B cell (primary cell): ENCODE results near the gene SERTAD3. TPM values are rescaled to one million over a fixed set of nuclear protein-coding genes. Genes with fewer than 3 reads are reported as not detected.

Experiments used
- ATAC-seq: fragments of 200-7000 bp; cut with Tn5 transposase; one replicate; pipeline ENCODE4 v1.10.0; 2021; ENCODE audit warnings: low read depth, mild to moderate bottlenecking, moderate number of reproducible peaks, moderate library complexity
- CTCF ChIA-PET: fragments of 350-600 bp; sonication (Branson Sonifier 250); formaldehyde crosslinking; loops from one replicate; lab custom pipeline; 2021; ENCODE audit warnings: antibody characterized with exemption, inconsistent platforms; lab: Charles Lee
- POLR2A ChIA-PET: fragments of 350-600 bp; sonication (Branson Sonifier 250); formaldehyde crosslinking; loops from one replicate; lab custom pipeline; 2021; ENCODE audit warnings: antibody characterized with exemption; lab: Charles Lee
- DNase-seq: peaks from one replicate; pipeline ENCODE4 v3.0.0; 2013
- H2AFZ ChIP-seq: 2 replicates; pipeline ENCODE4 v1.6.1; 2012; ENCODE audit warnings: mild to moderate bottlenecking, low read depth, low read length; ENCODE audit not compliant: insufficient read depth, poor library complexity, severe bottlenecking
- H3K27ac ChIP-seq, 2 donors: 1 replicate in 1 of 2; 2 replicates in 1 of 2; pipeline ENCODE4 v1.5.1; 2012 to 2013; ENCODE audit warnings: low read length in 2 of 2, mild to moderate bottlenecking in 2 of 2, moderate library complexity in 1 of 2
- H3K27me3 ChIP-seq, 4 experiments: fragments of 200-600 bp in 1 of 4; sonication (generic) in 1 of 4; replicated peaks in 1 of 4; 1 replicate in 2 of 4; 2 replicates in 2 of 4; pipeline versions ENCODE4 v1.6.1 to v1.7.0; 2013 to 2016; ENCODE audit warnings: low read length in 3 of 4, mild to moderate bottlenecking in 2 of 4, mixed read lengths in 1 of 4, moderate library complexity in 1 of 4; ENCODE audit not compliant: insufficient read depth in 4 of 4, control insufficient read depth in 3 of 4; ENCODE audit errors: control extremely low read depth in 1 of 4
- H3K36me3 ChIP-seq, 2 experiments: replicated peaks in 1 of 2; 1 replicate in 1 of 2; 2 replicates in 1 of 2; pipeline versions ENCODE4 v1.6.1 to v1.7.1; 2013; ENCODE audit warnings: low read length in 1 of 2; ENCODE audit not compliant: insufficient read depth in 2 of 2, control insufficient read depth in 1 of 2; ENCODE audit errors: control extremely low read depth in 1 of 2, extremely low read depth in 1 of 2
- H3K4me1 ChIP-seq, 2 donors: fragments of 200-600 bp in 1 of 2; sonication (generic) in 1 of 2; 1 replicate in 1 of 2; 2 replicates in 1 of 2; pipeline versions ENCODE4 v1.5.1 to v1.6.1; 2013 to 2017; ENCODE audit warnings: low read length in 2 of 2; ENCODE audit not compliant: control insufficient read depth in 2 of 2, insufficient read depth in 2 of 2
- H3K4me2 ChIP-seq: replicated peaks from 2 replicates; pipeline ENCODE3; 2012; ENCODE audit warnings: mild to moderate bottlenecking, low read depth, low read length; ENCODE audit not compliant: poor library complexity, severe bottlenecking
- H3K4me3 ChIP-seq, 5 experiments: fragments of 200-600 bp in 1 of 5; sonication (generic) in 1 of 5; 1 replicate in 3 of 5; 2 replicates in 2 of 5; pipeline versions ENCODE4 v1.5.1 to v1.7.0; 2011 to 2016; ENCODE audit warnings: low read length in 4 of 5, mild to moderate bottlenecking in 4 of 5, low read depth in 2 of 5, control low read depth in 1 of 5, moderate library complexity in 1 of 5; ENCODE audit not compliant: insufficient read depth in 1 of 5; ENCODE audit errors: control extremely low read depth in 1 of 5, extremely low read depth in 1 of 5
- H3K79me2 ChIP-seq: fragments of 200-600 bp; sonication (generic); one replicate; pipeline ENCODE4 v1.6.0; 2016; ENCODE audit warnings: low read length; ENCODE audit not compliant: control insufficient read depth, insufficient read depth
- H3K9ac ChIP-seq: fragments of 200-600 bp; sonication (generic); 2 replicates; pipeline ENCODE4 v1.6.1; 2017; ENCODE audit warnings: mild to moderate bottlenecking, low read length, moderate library complexity
- H3K9me3 ChIP-seq, 3 donors: one replicate each; pipeline versions ENCODE4 v1.6.1 to v1.7.1; 2013; ENCODE audit warnings: low read length in 2 of 3; ENCODE audit not compliant: control insufficient read depth in 2 of 3, insufficient read depth in 1 of 3; ENCODE audit errors: control extremely low read depth in 1 of 3
- H4K20me1 ChIP-seq: 2 replicates; pipeline ENCODE4 v1.6.0; 2012; ENCODE audit warnings: mild to moderate bottlenecking, low read length; ENCODE audit not compliant: insufficient read depth, control insufficient read depth, poor library complexity, severe bottlenecking
- H3K27ac Mint-ChIP-seq: one replicate; pipeline ENCODE4 v1.8.0; 2021; ENCODE audit warnings: mixed read lengths
- H3K27me3 Mint-ChIP-seq: one replicate; pipeline ENCODE4 v1.8.0; 2021; ENCODE audit warnings: mixed read lengths
- H3K4me1 Mint-ChIP-seq: one replicate; pipeline ENCODE4 v1.8.0; 2021; ENCODE audit warnings: mixed read lengths
- H3K4me3 Mint-ChIP-seq: one replicate; pipeline ENCODE4 v1.8.0; 2021; ENCODE audit warnings: mixed read lengths
- H3K9me3 Mint-ChIP-seq: one replicate; pipeline ENCODE4 v1.8.0; 2022; ENCODE audit warnings: mixed read lengths; ENCODE audit not compliant: insufficient read depth
- CTCF ChIP-seq: fragments of 200-600 bp; IDR thresholded peaks from one replicate; pipeline ENCODE4 v1.8.0; 2022; ENCODE audit warnings: antibody characterized with exemption, mild to moderate bottlenecking
- EZH2 ChIP-seq: IDR thresholded peaks from 2 replicates; pipeline ENCODE4 v1.6.1; 2012; ENCODE audit warnings: borderline replicate concordance, low read depth, mild to moderate bottlenecking, moderate library complexity, low read length; ENCODE audit not compliant: insufficient read depth, poor library complexity, severe bottlenecking
- WGBS: methylation state at CpG from one replicate; pipeline ENCODE4 v1.1.5; 2013; ENCODE audit warnings: missing lambda C conversion rate; ENCODE audit not compliant: insufficient coverage; 5-methylcytosine and 5-hydroxymethylcytosine counted together
- intact Hi-C: fragments of 100-400 bp; cut with micrococcal nuclease; formaldehyde crosslinking; loops from one replicate; pipeline ENCODE4 v1.10.0; 2022
- polyA plus RNA-seq: library from polyadenylated mRNA; depleted of rRNA; stranded (reverse); fragments of >200 nt; gene quantifications from 2 replicates; pipeline ENCODE4 v1.2.3, GENCODE V29; 2012
- total RNA-seq, 2 donors: library from RNA; stranded (reverse); fragments of 120-200 nt in 1 of 2; gene quantifications; 1 replicate in 1 of 2; 2 replicates in 1 of 2; pipeline versions ENCODE4 v1.2.3 to v1.2.4, GENCODE V29; 2013 to 2022

SERTAD3 gene
- total and polyA plus RNA-seq, 2 donors (not counting 1 experiment from before 2014, with no cell fraction given): 41.6 to 43.9 TPM

GRCh38 chr19:40411958-40412499 lies 32.1 kb downstream of the SERTAD3 start:
- ChIA-PET CTCF (interaction anchor here (0.6 to 1.8 kb wide), 4 partner anchors 8 to 271 kb away, joined by 3 to 10 read pairs (median 4); no protein-coding TSS in a partner anchor), POLR2A (interaction anchor here (0.7 kb wide), 1 partner anchor 8 kb away, joined by 3 read pairs; no protein-coding TSS in a partner anchor)
- Histone ChIP-seq H3K4me1 (peaks cover 11 to 38% of the 10 kb centered on the region in 2 donors), H3K27ac (no peak overlapping the region), H3K36me3 (no peaks in the 10 kb centered on the region), H2AFZ (no peak overlapping the region), H3K9me3 (no peaks in the 10 kb centered on the region), H4K20me1 (no peaks in the 10 kb centered on the region), H3K9ac (no peak overlapping the region), H3K27me3 (peaks cover 0 to 2% (median 0%) of the 10 kb centered on the region in 4 experiments), H3K4me2 (no peak overlapping the region), H3K4me3 (no peak overlapping the region), H3K79me2 (no peaks in the 10 kb centered on the region)
- no peaks in the 10 kb centered on the region for H3K9me3 Mint-ChIP-seq
- no peak for TF ChIP-seq EZH2
- no peak for TF ChIP-seq CTCF
- DNase-seq (no peak), ATAC-seq (no peak)
- intact Hi-C loops: no loop called here
- no peak overlapping the region for H3K27ac Mint-ChIP-seq
- no peak overlapping the region for H3K4me3 Mint-ChIP-seq
- peaks cover 30% of the 10 kb centered on the region for H3K4me1 Mint-ChIP-seq
- H3K27me3 Mint-ChIP-seq: no peaks in the 10 kb centered on the region
- 98% methylated on average over 4 of the region's 8 CpGs for WGBS

GRCh38 chr19:40411125-40411842 lies 32.9 kb downstream of the SERTAD3 start:
- ChIA-PET POLR2A (interaction anchor here (0.6 to 1.1 kb wide), 3 partner anchors 9 to 159 kb away, joined by 3 to 4 read pairs (median 4); partner anchors contain the start of gene SERTAD3), CTCF (interaction anchor here (0.6 to 1.8 kb wide), 2 partner anchors 9 to 10 kb away, joined by 4 to 10 read pairs; no protein-coding TSS in a partner anchor)
- H3K4me1 Mint-ChIP-seq: peaks cover 30% of the 10 kb centered on the region
- WGBS: 35% methylated on average over 11 of the region's 16 CpGs
- Histone ChIP-seq H3K9me3 (no peaks in the 10 kb centered on the region), H4K20me1 (no peaks in the 10 kb centered on the region), H3K27ac (peak overlapping the region; percentile 3 to 48), H3K27me3 (peaks cover 0 to 2% (median 0%) of the 10 kb centered on the region in 4 experiments), H3K79me2 (no peaks in the 10 kb centered on the region), H3K4me1 (peaks cover 10 to 36% of the 10 kb centered on the region in 2 donors), H3K9ac (no peak overlapping the region), H3K36me3 (no peaks in the 10 kb centered on the region), H2AFZ (peak overlapping the region; percentile 13), H3K4me2 (peak overlapping the region; percentile 38), H3K4me3 (no peak overlapping the region)
- peak; percentile 33 for ATAC-seq
- no peaks in the 10 kb centered on the region for H3K27me3 Mint-ChIP-seq
- intact Hi-C loops: no loop called here
- H3K4me3 Mint-ChIP-seq: peak overlapping the region; percentile 50
- H3K27ac Mint-ChIP-seq: peak overlapping the region; percentile 20
- TF ChIP-seq CTCF: no peak
- TF ChIP-seq EZH2: no peak
- H3K9me3 Mint-ChIP-seq: no peaks in the 10 kb centered on the region
- DNase-seq: no peak
